ENCODE data around the gene PXYLP1. TPM values are rescaled to one million over a fixed set of nuclear protein-coding genes. Genes with fewer than 3 reads are reported as not detected.

PXYLP1 gene
- total and polyA plus RNA-seq, 10 of the 15 experiments (the other 5 are each of a cell fraction or from before 2014, with no cell fraction given): 0.06 to 1.7 (median 0.35) TPM

DNA sequence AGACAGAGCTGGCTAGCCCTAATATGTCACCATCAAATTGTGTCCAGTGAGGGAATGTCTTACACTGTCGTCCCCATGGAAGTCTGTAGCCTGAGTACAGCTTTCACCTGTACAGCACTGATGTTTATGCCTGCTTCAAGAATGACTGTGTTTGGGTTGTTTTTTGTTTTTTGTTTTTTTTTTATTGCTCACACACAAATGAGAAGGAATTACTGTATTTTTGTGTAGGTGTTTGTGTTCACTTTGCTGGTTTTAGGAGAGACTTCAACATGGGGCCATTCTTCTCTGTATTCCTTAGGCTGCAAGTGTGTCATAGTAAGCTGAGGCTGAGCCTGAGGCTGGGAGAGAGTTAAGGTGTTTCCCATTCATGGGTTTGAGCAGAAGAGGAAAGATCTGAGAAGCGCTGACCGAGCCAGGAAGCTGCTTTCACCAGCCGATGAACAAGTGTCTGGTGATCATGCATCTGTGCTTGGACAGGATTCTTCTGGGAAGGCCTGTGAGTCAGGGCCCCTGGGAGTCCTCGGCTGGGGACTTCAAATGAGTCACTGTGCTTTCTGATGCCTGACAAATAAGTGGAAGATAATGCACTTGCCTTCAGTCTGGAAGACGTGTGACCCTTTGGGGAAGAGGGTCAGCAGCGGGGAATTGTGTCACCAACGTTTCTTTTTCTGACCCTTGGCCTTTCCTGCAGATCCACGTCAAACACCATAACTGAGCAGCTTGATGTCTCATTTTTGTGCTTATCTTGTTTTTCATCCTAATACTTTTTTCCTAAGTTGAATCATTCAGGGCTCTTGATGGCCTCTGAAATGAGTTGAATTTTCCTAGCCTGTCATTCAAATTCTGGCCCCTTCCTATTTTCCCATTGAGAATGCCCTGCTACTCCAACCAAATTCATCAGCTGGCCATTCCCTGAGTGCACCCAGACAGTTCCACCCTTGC is 100.0 kb downstream of the PXYLP1 start (continued):
- TF ChIP-seq, protein P1, sequence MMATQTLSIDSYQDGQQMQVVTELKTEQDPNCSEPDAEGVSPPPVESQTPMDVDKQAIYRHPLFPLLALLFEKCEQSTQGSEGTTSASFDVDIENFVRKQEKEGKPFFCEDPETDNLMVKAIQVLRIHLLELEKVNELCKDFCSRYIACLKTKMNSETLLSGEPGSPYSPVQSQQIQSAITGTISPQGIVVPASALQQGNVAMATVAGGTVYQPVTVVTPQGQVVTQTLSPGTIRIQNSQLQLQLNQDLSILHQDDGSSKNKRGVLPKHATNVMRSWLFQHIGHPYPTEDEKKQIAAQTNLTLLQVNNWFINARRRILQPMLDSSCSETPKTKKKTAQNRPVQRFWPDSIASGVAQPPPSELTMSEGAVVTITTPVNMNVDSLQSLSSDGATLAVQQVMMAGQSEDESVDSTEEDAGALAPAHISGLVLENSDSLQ (IDR thresholded peaks at IDR 0.05): 0 out of 2 replicates have a peak, but pooled peaks have one; percentile 31
- TF ChIP-seq YBX1 (IDR thresholded peaks at IDR 0.05) (0 out of 2 replicates have a peak, but pooled peaks have one; percentile 17), FOXK2 (IDR thresholded peaks at IDR 0.05) (no peak), SIX5 (IDR thresholded peaks at IDR 0.05; ENCODE audit: low read depth, low read length, severe bottlenecking) (no peak), EP300 (IDR thresholded peaks at IDR 0.05; ENCODE audit: borderline replicate concordance in 1 of 2, control insufficient read depth in 1 of 2, low read depth in 2 of 2, low read length in 2 of 2) (peak in 1 of 2 experiments; percentile 45; a peak in 1 of 4 replicates), ZNF384 (IDR thresholded peaks at IDR 0.05; ENCODE audit: borderline replicate concordance, low read depth, low read length) (no peak), LARP7 (IDR thresholded peaks at IDR 0.05) (no peak), HDGF (IDR thresholded peaks at IDR 0.05) (peak; percentile 60; the same call in 1 of the 2 replicates), ASH2L (IDR thresholded peaks at IDR 0.05; ENCODE audit: borderline replicate concordance, low read depth) (no peak), EED (IDR thresholded peaks at IDR 0.05; ENCODE audit: low read depth) (peak; percentile 85), IKZF1 (conservative IDR thresholded peaks at IDR 0.05) (peak; percentile 74), DPF2 (IDR thresholded peaks at IDR 0.05) (0 out of 2 replicates have a peak, but pooled peaks have one; percentile 48), CBX5 (IDR thresholded peaks at IDR 0.05; ENCODE audit: low read depth) (no peak), CHD4 (IDR thresholded peaks at IDR 0.05) (no peak), EZH2 (IDR thresholded peaks at IDR 0.05; ENCODE audit: borderline replicate concordance, control insufficient read depth, low read depth, low read length) (no peak), SREBF2 (IDR thresholded peaks at IDR 0.05; ENCODE audit: low read length) (no peak), ATF7 (IDR thresholded peaks at IDR 0.05; ENCODE audit: low read depth) (peak; percentile 49; the same call in 1 of the 2 replicates), ZNF24 (IDR thresholded peaks at IDR 0.05) (no peak), ZSCAN29 (IDR thresholded peaks at IDR 0.05) (no peak)
- TF ChIP-seq, protein P2, sequence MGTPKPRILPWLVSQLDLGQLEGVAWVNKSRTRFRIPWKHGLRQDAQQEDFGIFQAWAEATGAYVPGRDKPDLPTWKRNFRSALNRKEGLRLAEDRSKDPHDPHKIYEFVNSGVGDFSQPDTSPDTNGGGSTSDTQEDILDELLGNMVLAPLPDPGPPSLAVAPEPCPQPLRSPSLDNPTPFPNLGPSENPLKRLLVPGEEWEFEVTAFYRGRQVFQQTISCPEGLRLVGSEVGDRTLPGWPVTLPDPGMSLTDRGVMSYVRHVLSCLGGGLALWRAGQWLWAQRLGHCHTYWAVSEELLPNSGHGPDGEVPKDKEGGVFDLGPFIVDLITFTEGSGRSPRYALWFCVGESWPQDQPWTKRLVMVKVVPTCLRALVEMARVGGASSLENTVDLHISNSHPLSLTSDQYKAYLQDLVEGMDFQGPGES (IDR thresholded peaks at IDR 0.05): no peak
- TF ChIP-seq, protein P3, sequence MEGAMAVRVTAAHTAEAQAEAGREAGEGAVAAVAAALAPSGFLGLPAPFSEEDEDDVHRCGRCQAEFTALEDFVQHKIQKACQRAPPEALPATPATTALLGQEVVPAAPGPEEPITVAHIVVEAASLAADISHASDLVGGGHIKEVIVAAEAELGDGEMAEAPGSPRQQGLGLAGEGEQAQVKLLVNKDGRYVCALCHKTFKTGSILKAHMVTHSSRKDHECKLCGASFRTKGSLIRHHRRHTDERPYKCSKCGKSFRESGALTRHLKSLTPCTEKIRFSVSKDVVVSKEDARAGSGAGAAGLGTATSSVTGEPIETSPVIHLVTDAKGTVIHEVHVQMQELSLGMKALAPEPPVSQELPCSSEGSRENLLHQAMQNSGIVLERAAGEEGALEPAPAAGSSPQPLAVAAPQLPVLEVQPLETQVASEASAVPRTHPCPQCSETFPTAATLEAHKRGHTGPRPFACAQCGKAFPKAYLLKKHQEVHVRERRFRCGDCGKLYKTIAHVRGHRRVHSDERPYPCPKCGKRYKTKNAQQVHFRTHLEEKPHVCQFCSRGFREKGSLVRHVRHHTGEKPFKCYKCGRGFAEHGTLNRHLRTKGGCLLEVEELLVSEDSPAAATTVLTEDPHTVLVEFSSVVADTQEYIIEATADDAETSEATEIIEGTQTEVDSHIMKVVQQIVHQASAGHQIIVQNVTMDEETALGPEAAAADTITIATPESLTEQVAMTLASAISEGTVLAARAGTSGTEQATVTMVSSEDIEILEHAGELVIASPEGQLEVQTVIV (IDR thresholded peaks at IDR 0.05; ENCODE audit: borderline replicate concordance, partially characterized antibody): no peak
- TF ChIP-seq, protein P4, sequence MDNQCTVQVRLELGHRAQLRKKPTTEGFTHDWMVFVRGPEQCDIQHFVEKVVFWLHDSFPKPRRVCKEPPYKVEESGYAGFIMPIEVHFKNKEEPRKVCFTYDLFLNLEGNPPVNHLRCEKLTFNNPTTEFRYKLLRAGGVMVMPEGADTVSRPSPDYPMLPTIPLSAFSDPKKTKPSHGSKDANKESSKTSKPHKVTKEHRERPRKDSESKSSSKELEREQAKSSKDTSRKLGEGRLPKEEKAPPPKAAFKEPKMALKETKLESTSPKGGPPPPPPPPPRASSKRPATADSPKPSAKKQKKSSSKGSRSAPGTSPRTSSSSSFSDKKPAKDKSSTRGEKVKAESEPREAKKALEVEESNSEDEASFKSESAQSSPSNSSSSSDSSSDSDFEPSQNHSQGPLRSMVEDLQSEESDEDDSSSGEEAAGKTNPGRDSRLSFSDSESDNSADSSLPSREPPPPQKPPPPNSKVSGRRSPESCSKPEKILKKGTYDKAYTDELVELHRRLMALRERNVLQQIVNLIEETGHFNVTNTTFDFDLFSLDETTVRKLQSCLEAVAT (IDR thresholded peaks at IDR 0.05): peak; percentile 16; the same call in 1 of the 2 replicates

Measured in GM12878 (cell line).